Measurements from ENCODE around the gene OR5W2. TPM values are rescaled to one million over a fixed set of nuclear protein-coding genes. Genes with fewer than 3 reads are reported as not detected.
"Not testable (repeated sequence)": the region's sequence is repeated elsewhere in the genome, so short reads cannot be mapped to it uniquely, and the experiment has no call there.

Gene OR5W2
- total and polyA plus RNA-seq, 4 donors = not detected

DNA sequence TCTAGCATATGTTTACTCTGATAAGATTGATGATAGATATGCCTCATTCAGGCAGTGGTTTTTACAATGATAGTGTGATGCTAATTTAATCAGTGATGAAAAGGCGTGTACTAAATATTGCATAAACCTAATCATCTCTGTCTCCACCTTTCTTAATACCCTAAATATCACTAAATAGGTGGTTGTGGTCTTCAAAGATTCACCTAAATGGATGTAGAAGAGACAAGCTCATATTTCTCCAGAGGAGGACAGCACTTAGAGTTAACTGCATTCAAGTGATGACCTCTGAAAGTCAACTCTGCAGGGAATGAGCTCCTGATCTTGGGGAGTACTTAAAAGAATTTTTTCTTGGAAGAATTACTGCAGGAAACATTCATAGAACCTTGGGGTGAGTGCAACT lies 31.4 kb downstream of the OR5W2 start, which contains the start of gene TRIM51:
TRIM51 (plus strand) TSS at position 301 of the 400 bp plus-strand sequence. CDS start 2,132 bp downstream, outside the sequence.
- H3K4me1 ChIP-seq (ENCODE audit: control insufficient read depth, insufficient read depth, low read length); H3K4me3 ChIP-seq (ENCODE audit: low read depth, low read length); H3K27ac ChIP-seq (ENCODE audit: low read depth, low read length); H3K27me3 ChIP-seq (ENCODE audit: control insufficient read depth, insufficient read depth, low read length); H3K36me3 ChIP-seq (ENCODE audit: control insufficient read depth, insufficient read depth, low read length); H3K9me3 ChIP-seq (ENCODE audit: control insufficient read depth, insufficient read depth, low read length); DNase-seq (ENCODE audit: low read depth in 4 of 6, low spot score in 6 of 6): not testable (repeated sequence)
- no CpG with 5 or more reads among the region's 1 CpG for WGBS (ENCODE audit: insufficient coverage)

DNA sequence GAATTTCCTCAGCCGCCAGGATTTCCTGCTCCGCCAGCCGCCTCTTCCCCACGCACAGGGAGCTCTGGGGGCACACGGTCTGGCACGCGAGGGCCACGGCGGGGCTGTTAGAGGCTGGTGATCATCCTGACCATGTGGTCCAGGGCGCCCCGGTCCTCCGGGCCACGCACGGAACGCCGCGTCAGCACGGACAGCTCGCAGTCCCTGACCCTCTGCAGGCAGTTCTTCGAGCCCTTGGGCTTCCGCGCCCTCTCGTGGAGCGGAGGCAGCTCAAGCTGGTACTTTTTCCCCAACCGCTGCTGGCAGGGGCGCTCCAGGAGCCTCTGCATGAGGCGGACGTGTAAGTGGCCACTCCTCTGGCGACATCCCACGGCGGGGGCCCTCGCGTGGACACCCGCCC lies 41.2 kb downstream of the OR5W2 start:
- H3K36me3 ChIP-seq (ENCODE audit: control insufficient read depth, insufficient read depth, low read length); H3K4me3 ChIP-seq (ENCODE audit: low read depth, low read length); H3K27me3 ChIP-seq (ENCODE audit: control insufficient read depth, insufficient read depth, low read length); H3K4me1 ChIP-seq (ENCODE audit: control insufficient read depth, insufficient read depth, low read length); DNase-seq (ENCODE audit: low read depth in 4 of 6, low spot score in 6 of 6); H3K27ac ChIP-seq (ENCODE audit: low read depth, low read length); H3K9me3 ChIP-seq (ENCODE audit: control insufficient read depth, insufficient read depth, low read length): not testable (repeated sequence)
- 27% methylated on average over 34 of the region's 34 CpGs for WGBS (ENCODE audit: insufficient coverage)

DNA sequence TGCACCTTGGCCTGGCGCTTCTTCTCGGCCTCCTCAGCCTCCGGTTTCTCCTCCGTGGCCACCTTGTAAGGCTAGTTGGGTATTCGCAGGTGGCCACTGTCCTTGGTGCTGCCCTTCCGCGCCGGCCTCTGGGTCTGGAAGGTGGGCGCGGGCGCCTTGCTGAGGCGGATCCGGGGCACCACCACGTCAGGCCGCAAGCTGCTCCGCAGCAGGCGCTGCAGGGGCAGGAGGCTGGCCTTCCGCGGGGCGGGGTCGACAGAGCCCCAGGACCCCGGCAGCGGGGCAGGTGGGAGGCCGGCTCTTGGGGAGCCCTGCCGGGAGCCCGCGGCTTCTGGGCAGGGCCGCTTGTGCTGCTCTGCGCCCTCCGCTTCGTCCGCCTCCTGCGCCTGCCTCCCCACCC lies 41.7 kb downstream of the OR5W2 start:
- H3K36me3 ChIP-seq (ENCODE audit: control insufficient read depth, insufficient read depth, low read length); H3K27ac ChIP-seq (ENCODE audit: low read depth, low read length); H3K4me3 ChIP-seq (ENCODE audit: low read depth, low read length); H3K9me3 ChIP-seq (ENCODE audit: control insufficient read depth, insufficient read depth, low read length); DNase-seq (ENCODE audit: low read depth in 4 of 6, low spot score in 6 of 6); H3K27me3 ChIP-seq (ENCODE audit: control insufficient read depth, insufficient read depth, low read length); H3K4me1 ChIP-seq (ENCODE audit: control insufficient read depth, insufficient read depth, low read length): not testable (repeated sequence)
- 24% methylated on average over 33 of the region's 33 CpGs for WGBS (ENCODE audit: insufficient coverage)

DNA sequence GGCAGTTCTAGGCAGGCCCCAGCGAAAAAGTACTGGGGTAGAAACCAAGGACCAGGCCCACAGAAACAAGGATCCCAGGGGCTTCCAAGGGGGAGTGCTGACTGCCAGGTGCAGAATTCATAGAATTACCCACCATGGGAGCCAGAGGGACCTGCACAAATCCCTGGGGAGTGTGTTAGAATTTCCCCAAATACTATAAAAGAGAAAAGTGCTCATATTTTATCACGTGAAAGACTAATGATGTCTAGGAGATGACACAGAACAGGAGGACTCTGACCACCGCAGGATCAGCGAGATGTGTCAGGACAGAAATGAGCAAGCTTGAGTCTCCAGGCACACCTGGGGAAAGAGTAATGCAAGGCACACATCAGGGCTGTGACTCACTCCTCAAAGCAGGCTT lies 47.0 kb downstream of the OR5W2 start:
- H3K27me3 ChIP-seq (ENCODE audit: control insufficient read depth, insufficient read depth, low read length); H3K27ac ChIP-seq (ENCODE audit: low read depth, low read length); H3K4me1 ChIP-seq (ENCODE audit: control insufficient read depth, insufficient read depth, low read length); DNase-seq (ENCODE audit: low read depth in 4 of 6, low spot score in 6 of 6); H3K36me3 ChIP-seq (ENCODE audit: control insufficient read depth, insufficient read depth, low read length); H3K9me3 ChIP-seq (ENCODE audit: control insufficient read depth, insufficient read depth, low read length); H3K4me3 ChIP-seq (ENCODE audit: low read depth, low read length): not testable (repeated sequence)
- 79% methylated on average over 4 of the region's 4 CpGs for WGBS (ENCODE audit: insufficient coverage)

Small RNA genes lying within 50 kb of the gene (small RNA-seq; reads per million reads assigned to genes)
- gene AC036111.3 (ENCODE audit: low replicate concordance) = not detected

Other genes starting within 250 kb of the OR5W2 start
- gene OR5D13, start 141.1 kb downstream of the OR5W2 start, total RNA-seq = not detected
- not detected for gene OR5D13, start 141.1 kb downstream of the OR5W2 start, polyA plus RNA-seq (ENCODE audit: insufficient read length in 2 of 2)
- not detected for gene OR5D14, start 119.0 kb downstream of the OR5W2 start, total RNA-seq
- gene OR5D14, start 119.0 kb downstream of the OR5W2 start, polyA plus RNA-seq (ENCODE audit: insufficient read length in 2 of 2) = not detected
- not detected for gene OR5L1, start 103.2 kb downstream of the OR5W2 start, total RNA-seq
- gene OR5L1, start 103.2 kb downstream of the OR5W2 start, polyA plus RNA-seq (ENCODE audit: insufficient read length in 2 of 2) = not detected
- gene OR5D18, start 95.0 kb downstream of the OR5W2 start, total RNA-seq = not detected
- not detected for gene OR5D18, start 95.0 kb downstream of the OR5W2 start, polyA plus RNA-seq (ENCODE audit: insufficient read length in 2 of 2)
- gene OR5L2, start 87.4 kb downstream of the OR5W2 start, total RNA-seq = not detected
- gene OR5L2, start 87.4 kb downstream of the OR5W2 start, polyA plus RNA-seq (ENCODE audit: insufficient read length in 2 of 2) = not detected
- not detected for gene OR5D16, start 75.8 kb downstream of the OR5W2 start, total RNA-seq
- not detected for gene OR5D16, start 75.8 kb downstream of the OR5W2 start, polyA plus RNA-seq (ENCODE audit: insufficient read length in 2 of 2)
- not detected for gene TRIM51, start 31.3 kb downstream of the OR5W2 start, total RNA-seq
- not detected for gene TRIM51, start 31.3 kb downstream of the OR5W2 start, polyA plus RNA-seq (ENCODE audit: insufficient read length in 2 of 2)
- not detected for gene OR5I1, start 21.8 kb upstream of the OR5W2 start, total RNA-seq
- gene OR5I1, start 21.8 kb upstream of the OR5W2 start, polyA plus RNA-seq (ENCODE audit: insufficient read length in 2 of 2) = not detected
- gene OR10AG1, start 55.4 kb upstream of the OR5W2 start, total RNA-seq = not detected
- gene OR10AG1, start 55.4 kb upstream of the OR5W2 start, polyA plus RNA-seq (ENCODE audit: insufficient read length in 2 of 2) = not detected
- gene OR5F1, start 80.0 kb upstream of the OR5W2 start, total RNA-seq = not detected
- gene OR5F1, start 80.0 kb upstream of the OR5W2 start, polyA plus RNA-seq (ENCODE audit: insufficient read length in 2 of 2) = not detected
- not detected for gene OR5AS1, start 113.1 kb upstream of the OR5W2 start, total RNA-seq
- gene OR5AS1, start 113.1 kb upstream of the OR5W2 start, polyA plus RNA-seq (ENCODE audit: insufficient read length in 2 of 2) = under 1 TPM; 0.05 TPM
- gene OR8I2, start 178.7 kb upstream of the OR5W2 start, total RNA-seq = not detected
- gene OR8I2, start 178.7 kb upstream of the OR5W2 start, polyA plus RNA-seq (ENCODE audit: insufficient read length in 2 of 2) = not detected
- not detected for gene OR8H2, start 189.1 kb upstream of the OR5W2 start, total RNA-seq
- not detected for gene OR8H2, start 189.1 kb upstream of the OR5W2 start, polyA plus RNA-seq (ENCODE audit: insufficient read length in 2 of 2)
- not detected for gene OR8H3, start 207.8 kb upstream of the OR5W2 start, total RNA-seq
- not detected for gene OR8H3, start 207.8 kb upstream of the OR5W2 start, polyA plus RNA-seq (ENCODE audit: insufficient read length in 2 of 2)
- not detected for gene OR8J3, start 225.6 kb upstream of the OR5W2 start, total RNA-seq
- not detected for gene OR8J3, start 225.6 kb upstream of the OR5W2 start, polyA plus RNA-seq (ENCODE audit: insufficient read length in 2 of 2)
- not detected for gene OR8K5, start 245.7 kb upstream of the OR5W2 start, total RNA-seq
- gene OR8K5, start 245.7 kb upstream of the OR5W2 start, polyA plus RNA-seq (ENCODE audit: insufficient read length in 2 of 2) = not detected

Measured in spinal cord (tissue), 10 donors.